Head of caudate nucleus (tissue), 42 donors: ENCODE results near the gene PTPRD.
"Not testable (repeated sequence)": the region's sequence is repeated elsewhere in the genome, so short reads cannot be mapped to it uniquely, and the experiment has no call there.

ENCODE experiments used
- DNase-seq, 42 donors: peaks; one replicate each; pipeline versions ENCODE4 v3.0.0 to v3.0.0-alpha.2; 2020 to 2021; ENCODE audit warnings: mixed read lengths in 7 of 42
- intact Hi-C: fragments of 100-400 bp; cut with DNase I; formaldehyde crosslinking; loops from one replicate; pipeline ENCODE4 v1.15.0; 2022

Gene PTPRD

DNA sequence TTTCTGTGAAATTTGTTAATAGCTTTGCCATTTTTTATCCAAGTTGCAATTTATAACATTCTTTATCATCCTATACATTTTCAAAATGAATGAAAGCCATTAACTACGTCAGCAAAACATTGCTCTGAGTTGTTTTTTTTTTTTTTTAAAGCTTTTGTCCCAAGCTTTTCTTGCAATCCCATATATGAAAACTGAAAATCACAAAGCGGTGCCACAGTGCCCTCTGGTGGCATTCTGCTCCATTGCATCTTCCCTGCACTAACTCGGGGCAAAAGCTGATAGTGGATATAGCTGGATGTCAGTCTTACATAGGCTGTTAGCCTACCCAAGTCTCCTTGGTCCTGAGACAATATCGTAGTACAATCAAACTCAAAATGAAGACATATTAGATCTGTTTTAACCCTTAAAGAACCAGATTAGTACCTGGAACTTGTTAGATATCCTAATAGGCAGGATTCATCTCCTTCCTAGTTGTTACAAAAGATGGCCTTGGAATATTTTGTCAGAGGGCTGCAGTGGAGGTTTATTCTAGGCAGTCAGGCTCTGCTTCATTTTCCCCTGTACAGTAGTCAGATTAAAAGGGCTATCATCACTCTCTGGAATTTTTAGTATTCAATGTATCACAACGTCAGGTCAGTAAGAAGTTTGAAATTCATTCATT is 669.9 kb downstream of the PTPRD start:
- peak; percentile 8 to 89 (median 77) for DNase-seq
- intact Hi-C loops: loop anchor here (10.0 kb wide), 1 partner anchor 338 kb away; no protein-coding TSS in a partner anchor

DNA sequence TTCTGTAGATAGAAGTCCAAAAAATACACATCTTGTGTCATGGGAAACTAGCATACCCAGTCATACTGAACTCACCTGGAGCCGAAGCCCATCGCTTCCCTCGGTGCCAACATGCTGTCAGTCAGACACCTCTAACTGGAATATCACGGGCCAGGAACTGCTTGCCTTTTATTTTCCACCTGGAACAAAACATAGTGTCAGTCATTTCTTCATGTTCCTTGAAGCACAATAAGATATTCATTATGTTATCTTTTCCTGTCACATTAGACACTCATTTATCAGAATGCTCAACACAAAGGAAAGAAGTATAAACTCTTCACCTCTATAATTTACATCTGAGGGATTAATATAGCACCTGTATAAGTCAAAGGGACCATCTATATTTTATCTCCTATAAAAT is 674.4 kb downstream of the PTPRD start:
- intact Hi-C loops: no loop called here
- no peak for DNase-seq

- intact Hi-C loops, DNase-seq: not testable (repeated sequence)
Measured at GRCh38 chr9:9931464-9931863, 681.3 kb downstream of the PTPRD start.

GRCh38 chr9:9924376-9924775 is 688.4 kb downstream of the PTPRD start:
- no peak for DNase-seq
- intact Hi-C loops: no loop called here

GRCh38 chr9:9921805-9922204 is 691.0 kb downstream of the PTPRD start:
- intact Hi-C loops: no loop called here
- DNase-seq: no peak

- DNase-seq: no peak
- intact Hi-C loops: no loop called here
Measured at GRCh38 chr9:9920425-9921060, 692.3 kb downstream of the PTPRD start.

- intact Hi-C loops: no loop called here
Measured at GRCh38 chr9:9919174-9919775, 693.5 kb downstream of the PTPRD start.

GRCh38 chr9:9917400-9917799 is 695.4 kb downstream of the PTPRD start:
- intact Hi-C loops: no loop called here
- DNase-seq: no peak

More at GRCh38 chr9:9919174-9919775, 693.5 kb downstream of the PTPRD start:
- DNase-seq: no peak

DNA sequence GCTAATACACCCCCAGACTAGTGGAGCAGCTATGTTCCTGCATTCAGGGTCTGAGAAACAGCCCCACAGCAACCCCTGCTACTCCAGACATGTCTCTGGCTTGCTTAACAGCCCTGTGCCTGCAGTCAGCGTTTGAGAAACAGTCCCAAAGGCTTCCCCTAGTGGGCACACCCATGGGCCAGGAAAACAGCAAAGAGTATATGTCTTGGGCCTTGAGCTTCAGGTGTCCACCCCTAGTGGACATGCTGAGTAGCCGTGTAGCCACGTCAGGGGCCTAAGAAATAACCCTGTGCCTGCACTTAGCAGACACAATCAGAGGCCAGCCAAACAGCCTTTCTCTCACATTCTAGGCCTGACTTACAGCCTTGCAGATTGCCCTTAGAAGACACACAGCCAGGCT is 698.6 kb downstream of the PTPRD start:
- intact Hi-C loops: no loop called here
- DNase-seq: no peak

DNA sequence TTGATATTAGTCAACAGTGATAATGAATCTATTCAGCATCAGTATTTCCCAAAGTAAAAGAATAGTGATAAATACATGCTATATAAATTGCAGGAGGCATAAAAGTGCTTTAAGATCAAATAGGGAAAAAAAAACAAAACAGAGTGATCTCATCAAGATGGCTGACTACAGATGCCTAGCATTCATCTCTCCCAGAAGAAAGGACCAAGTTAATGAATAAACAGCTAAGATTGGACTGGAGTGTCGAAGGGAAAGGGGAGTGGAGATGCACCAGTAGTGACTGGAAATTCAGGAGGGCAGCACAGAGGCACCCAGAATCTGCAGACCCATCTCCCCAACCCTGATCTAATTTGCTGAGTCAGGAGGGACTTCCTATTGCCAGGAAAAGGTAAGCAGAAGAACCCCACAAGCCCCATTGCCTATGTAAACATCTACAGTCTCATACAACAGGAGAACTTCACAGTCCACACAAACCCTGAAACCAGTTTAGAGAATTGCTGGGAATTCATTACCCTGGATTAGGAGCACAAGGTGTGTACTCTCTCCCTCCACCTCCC is 699.4 kb downstream of the PTPRD start:
- intact Hi-C loops: no loop called here
- DNase-seq: no peak

DNA sequence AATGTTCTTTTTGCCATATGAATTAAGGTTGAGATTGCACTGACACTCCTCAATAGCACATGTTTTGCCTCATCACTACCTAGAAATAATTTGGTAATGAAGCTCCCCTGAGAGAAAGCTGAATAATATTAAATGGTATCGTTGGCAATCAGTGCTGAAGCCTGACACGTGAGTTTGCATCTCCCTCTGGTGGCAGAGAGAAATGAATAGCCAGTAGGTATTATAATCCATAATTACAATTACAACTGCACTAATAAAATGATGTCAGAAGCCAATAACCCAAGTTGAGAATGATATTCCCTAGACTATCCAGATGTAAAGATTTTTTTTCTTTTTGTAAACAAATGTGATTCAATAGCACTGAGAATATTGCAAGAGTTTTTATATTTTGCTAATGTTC is 700.3 kb downstream of the PTPRD start:
- no peak for DNase-seq

GRCh38 chr9:9905736-9906135 is 707.1 kb downstream of the PTPRD start:
- intact Hi-C loops: no loop called here
- no peak for DNase-seq

More for the DNA sequence above, 700.3 kb downstream of the PTPRD start:
- intact Hi-C loops: no loop called here

GRCh38 chr9:9904041-9904440 is 708.8 kb downstream of the PTPRD start:
- intact Hi-C loops: no loop called here
- no peak for DNase-seq

- DNase-seq: no peak
- intact Hi-C loops: no loop called here
Measured at GRCh38 chr9:9901624-9902023, 711.2 kb downstream of the PTPRD start.

- intact Hi-C loops: no loop called here
- no peak for DNase-seq
Measured at GRCh38 chr9:9893837-9894236, 719.0 kb downstream of the PTPRD start.

- no peak for DNase-seq
- intact Hi-C loops: no loop called here
Measured at GRCh38 chr9:9892217-9892616, 720.6 kb downstream of the PTPRD start.

GRCh38 chr9:9881692-9882091 is 731.1 kb downstream of the PTPRD start:
- no peak for DNase-seq
- intact Hi-C loops: no loop called here

- DNase-seq: no peak
- intact Hi-C loops: no loop called here
Measured at GRCh38 chr9:9874270-9874669, 738.5 kb downstream of the PTPRD start.

DNA sequence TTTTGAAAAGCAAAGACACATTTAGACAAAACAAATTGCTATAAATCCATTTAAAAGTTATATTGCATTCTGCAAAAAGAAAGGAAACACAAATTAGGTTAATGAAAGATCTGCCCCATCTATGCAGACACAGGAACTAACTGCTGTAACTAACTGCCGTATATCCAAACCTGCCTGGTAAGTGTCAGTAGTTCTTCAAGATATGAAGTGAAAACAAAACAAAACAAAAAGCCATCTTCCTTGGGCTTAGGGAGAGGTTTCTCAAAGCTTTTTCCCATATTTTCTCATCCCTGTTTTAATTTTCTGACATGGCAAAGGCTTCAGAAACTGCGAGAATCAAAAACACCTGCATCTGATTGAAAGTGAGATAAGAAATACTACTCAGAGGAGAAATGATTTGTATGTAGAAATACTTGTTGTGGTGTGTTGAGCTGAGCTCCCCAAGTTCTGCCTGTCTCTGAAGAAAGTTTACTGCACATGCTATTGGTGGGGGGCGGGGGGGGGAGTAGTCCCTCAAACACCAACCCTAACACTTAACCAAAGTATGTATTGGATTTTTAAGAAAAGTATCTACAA is 750.5 kb downstream of the PTPRD start:
- intact Hi-C loops: no loop called here
- no peak for DNase-seq
